RWPE2 (cell line): Measurements from ENCODE around the gene SMARCD3.

Experiments
- ATAC-seq: fragments of 200-7000 bp; cut with Tn5 transposase; 3 replicates; pipeline ENCODE4 v1.9.1; 2021; ENCODE audit warnings: low read depth
- DNase-seq: peaks from one replicate; pipeline ENCODE4 v3.0.0-alpha.2; 2020; ENCODE audit warnings: low spot score
- H3K27ac ChIP-seq: fragments of 450-650 bp; 2 replicates; pipeline ENCODE4 v1.5.1; 2017; ENCODE audit warnings: mild to moderate bottlenecking; ENCODE audit not compliant: poor library complexity, severe bottlenecking
- H3K27me3 ChIP-seq: fragments of 250-450 bp; sonication (Bioruptor Pico); 2 replicates; pipeline ENCODE4 v1.5.1; 2021; ENCODE audit warnings: mild to moderate bottlenecking, moderate library complexity; ENCODE audit not compliant: insufficient read depth, poor library complexity, severe bottlenecking
- H3K36me3 ChIP-seq: fragments of 250-450 bp; sonication (Bioruptor Pico); 2 replicates; pipeline ENCODE4 v1.5.1; 2020; ENCODE audit warnings: low read depth, mild to moderate bottlenecking, moderate library complexity
- H3K4me1 ChIP-seq: fragments of 250-450 bp; sonication (Bioruptor Pico); 2 replicates; pipeline ENCODE4 v1.5.1; 2021; ENCODE audit warnings: mild to moderate bottlenecking, moderate library complexity; ENCODE audit not compliant: insufficient read depth, poor library complexity, severe bottlenecking
- H3K4me3 ChIP-seq: fragments of 250-450 bp; sonication (Bioruptor Pico); 2 replicates; pipeline ENCODE4 v1.5.1; 2021; ENCODE audit warnings: mild to moderate bottlenecking, moderate library complexity; ENCODE audit not compliant: severe bottlenecking
- H3K9me3 ChIP-seq: fragments of 250-450 bp; sonication (Bioruptor Pico); 2 replicates; pipeline ENCODE4 v1.5.1; 2021; ENCODE audit warnings: mild to moderate bottlenecking, moderate library complexity; ENCODE audit not compliant: severe bottlenecking
- CTCF ChIP-seq: fragments of 450-650 bp; IDR thresholded peaks from one replicate; pipeline ENCODE4 v1.5.1; 2017; ENCODE audit warnings: mild to moderate bottlenecking, moderate library complexity; ENCODE audit not compliant: poor library complexity, severe bottlenecking

Gene SMARCD3

GRCh38 chr7:151290355-151290760 is 41.9 kb upstream of the SMARCD3 start:
- Histone ChIP-seq H3K4me3 (no peak overlapping the region), H3K9me3 (no peaks in the 10 kb centered on the region), H3K36me3 (no peaks in the 10 kb centered on the region), H3K27me3 (no peaks in the 10 kb centered on the region), H3K27ac (no peak overlapping the region), H3K4me1 (no peaks in the 10 kb centered on the region)
- ATAC-seq (no peak), DNase-seq (no peak)
- TF ChIP-seq CTCF, result no peak

GRCh38 chr7:151289891-151290290 is 41.4 kb upstream of the SMARCD3 start:
- H3K27ac ChIP-seq, result no peak overlapping the region
- DNase-seq (no peak), ATAC-seq (no peak)

GRCh38 chr7:151286148-151286547 is 37.7 kb upstream of the SMARCD3 start:
- Histone ChIP-seq H3K4me1 (no peaks in the 10 kb centered on the region), H3K27me3 (peaks cover 3% of the 10 kb centered on the region), H3K27ac (no peak overlapping the region), H3K36me3 (no peaks in the 10 kb centered on the region), H3K4me3 (no peak overlapping the region), H3K9me3 (no peaks in the 10 kb centered on the region)
- DNase-seq, result no peak
- ATAC-seq, result no peak
- TF ChIP-seq CTCF, result no peak

More at GRCh38 chr7:151289891-151290290, 41.4 kb upstream of the SMARCD3 start:
- H3K4me1 ChIP-seq, result no peaks in the 10 kb centered on the region
- H3K9me3 ChIP-seq, result no peaks in the 10 kb centered on the region
- TF ChIP-seq CTCF, result no peak
- H3K36me3 ChIP-seq, result no peaks in the 10 kb centered on the region
- no peaks in the 10 kb centered on the region for H3K27me3 ChIP-seq
- no peak overlapping the region for H3K4me3 ChIP-seq

GRCh38 chr7:151283302-151283701 is 34.8 kb upstream of the SMARCD3 start:
- TF ChIP-seq CTCF, result no peak
- H3K27me3 ChIP-seq, result peaks cover 3% of the 10 kb centered on the region
- ATAC-seq, result no peak
- no peaks in the 10 kb centered on the region for H3K36me3 ChIP-seq
- H3K9me3 ChIP-seq, result no peaks in the 10 kb centered on the region
- no peak overlapping the region for H3K4me3 ChIP-seq
- no peak for DNase-seq
- H3K4me1 ChIP-seq, result no peaks in the 10 kb centered on the region
- H3K27ac ChIP-seq, result no peak overlapping the region

- peaks cover 3% of the 10 kb centered on the region for H3K27me3 ChIP-seq
- H3K9me3 ChIP-seq, result no peaks in the 10 kb centered on the region
- H3K4me3 ChIP-seq, result no peak overlapping the region
- ATAC-seq (no peak), DNase-seq (no peak)
- no peaks in the 10 kb centered on the region for H3K36me3 ChIP-seq
- TF ChIP-seq CTCF, result no peak
- H3K4me1 ChIP-seq, result no peaks in the 10 kb centered on the region
- H3K27ac ChIP-seq, result no peak overlapping the region
Observed at GRCh38 chr7:151282111-151282510, 33.6 kb upstream of the SMARCD3 start.
